HCT116 (cell line): Measurements from ENCODE around the gene IGSF6. TPM values are rescaled to one million over a fixed set of nuclear protein-coding genes. Genes with fewer than 3 reads are reported as not detected.
"Not testable (repeated sequence)": the region's sequence is repeated elsewhere in the genome, so short reads cannot be mapped to it uniquely, and the experiment has no call there.

Source experiments
- ATAC-seq: fragments of 200-7000 bp; cut with Tn5 transposase; 2 replicates; pipeline ENCODE4 v1.9.1; 2020; ENCODE audit warnings: mild to moderate bottlenecking, moderate library complexity
- BruUV-seq: library from RNA; stranded (reverse); fragments of 400-500 nt; replicated peaks from 2 replicates; lab custom pipeline; 2021; lab: Mats Ljungman, UMichigan
- CTCF ChIA-PET: fragments of 300-600 bp; sonication (Branson Sonifier 250); formaldehyde crosslinking; loops from one replicate; lab custom pipeline; 2021; ENCODE audit warnings: antibody characterized with exemption; lab: Charles Lee
- POLR2A ChIA-PET: fragments of 300-600, 350-600 bp; sonication (Branson Sonifier 250); formaldehyde crosslinking; loops from one replicate; lab custom pipeline; 2021; ENCODE audit warnings: antibody characterized with exemption; lab: Charles Lee
- RAD21 ChIA-PET, 2 experiments: fragments of 300-600 bp; sonication (Branson Sonifier 250); formaldehyde crosslinking; loops; one replicate each; lab custom pipeline; 2023; ENCODE audit warnings: low total read pairs in 2 of 2; ENCODE audit not compliant: uncharacterized antibody in 2 of 2, unreplicated experiment in 2 of 2, low non-redundant PET in 1 of 2; lab: Charles Lee
- DNase-seq: peaks from one replicate; pipeline ENCODE4 v3.0.0-alpha.2; 2010; ENCODE audit warnings: low read depth, low spot score
- H2AFZ ChIP-seq: fragments of 200-600 bp; shearing (Covaris generic), sonication (generic); 2 replicates; pipeline ENCODE4 v1.6.1; 2017; ENCODE audit warnings: low read depth, mixed run types, mixed read lengths, antibody characterized with exemption, low read length; ENCODE audit not compliant: poor library complexity, severe bottlenecking
- H3K27ac ChIP-seq: 2 replicates; pipeline ENCODE4 v1.5.1; 2012; ENCODE audit warnings: low read depth, low read length
- H3K27me3 ChIP-seq: fragments of 200-600 bp; sonication (generic); 2 replicates; pipeline ENCODE4 v1.6.1; 2016; ENCODE audit warnings: mixed run types, low read length, mixed read lengths; ENCODE audit not compliant: insufficient read depth
- H3K36me3 ChIP-seq, 2 experiments: fragments of 200-500 bp in 1 of 2; fragments of 200-600 bp in 1 of 2; sonication (Bioruptor generic) in 1 of 2; sonication (generic) in 1 of 2; 2 replicates each; pipeline versions ENCODE4 v1.5.1 to v1.6.1; 2014 to 2016; ENCODE audit warnings: low read length in 2 of 2, inconsistent platforms in 1 of 2, mixed read lengths in 1 of 2, mixed run types in 1 of 2; ENCODE audit not compliant: insufficient read depth in 2 of 2, control insufficient read depth in 1 of 2
- H3K4me1 ChIP-seq, 2 experiments: fragments of 200-600 bp in 1 of 2; sonication (generic) in 1 of 2; 2 replicates each; pipeline versions ENCODE4 v1.5.1 to v1.6.1; 2012 to 2017; ENCODE audit warnings: low read length in 2 of 2, inconsistent platforms in 1 of 2, mild to moderate bottlenecking in 1 of 2, mixed read lengths in 1 of 2, mixed run types in 1 of 2, moderate library complexity in 1 of 2; ENCODE audit not compliant: insufficient read depth in 2 of 2, control insufficient read depth in 1 of 2
- H3K4me2 ChIP-seq: fragments of 200-600 bp; sonication (generic); 2 replicates; pipeline ENCODE4 v1.6.1; 2017; ENCODE audit warnings: mixed run types, low read length, mixed read lengths
- H3K4me3 ChIP-seq, 2 experiments: fragments of 200-600 bp in 1 of 2; sonication (generic) in 1 of 2; replicated peaks in 1 of 2; 2 replicates each; pipeline ENCODE4 v1.5.1; 2011 to 2016; ENCODE audit warnings: low read length in 2 of 2, control low read depth in 1 of 2, low read depth in 1 of 2, mild to moderate bottlenecking in 1 of 2, mixed read lengths in 1 of 2, mixed run types in 1 of 2
- H3K79me2 ChIP-seq: fragments of 200-600 bp; sonication (generic); 2 replicates; pipeline ENCODE4 v1.6.1; 2017; ENCODE audit warnings: mild to moderate bottlenecking, mixed run types, low read length, moderate library complexity, mixed read lengths; ENCODE audit not compliant: insufficient read depth
- H3K9ac ChIP-seq: fragments of 200-600 bp; sonication (generic); 2 replicates; pipeline ENCODE4 v1.6.1; 2016; ENCODE audit warnings: low read length, mixed read lengths
- H3K9me2 ChIP-seq: fragments of 200-600 bp; sonication (generic), shearing (Covaris generic); 2 replicates; pipeline ENCODE4 v1.6.1; 2017; ENCODE audit warnings: mixed run types, mild to moderate bottlenecking, moderate library complexity; ENCODE audit not compliant: insufficient read depth
- H3K9me3 ChIP-seq, 2 experiments: fragments of 200-500 bp in 1 of 2; fragments of 200-600 bp in 1 of 2; sonication (Bioruptor generic) in 1 of 2; sonication (generic) in 1 of 2; 2 replicates each; pipeline ENCODE4 v1.6.1; 2014 to 2017; ENCODE audit warnings: low read length in 2 of 2, mixed read lengths in 2 of 2, inconsistent platforms in 1 of 2, low read depth in 1 of 2, mild to moderate bottlenecking in 1 of 2, mixed run types in 1 of 2, moderate library complexity in 1 of 2; ENCODE audit not compliant: control insufficient read depth in 1 of 2, insufficient read depth in 1 of 2
- H4K20me1 ChIP-seq: fragments of 200-600 bp; sonication (generic), shearing (Covaris generic); 2 replicates; pipeline ENCODE4 v1.6.1; 2017; ENCODE audit warnings: mixed run types, mild to moderate bottlenecking, moderate library complexity; ENCODE audit not compliant: insufficient read depth
- CBX3 ChIP-seq: IDR thresholded peaks from 2 replicates; pipeline ENCODE4 v1.6.1; 2012; ENCODE audit warnings: low read depth
- EGR1 ChIP-seq: IDR thresholded peaks from 2 replicates; pipeline ENCODE4 v1.6.1; 2012; ENCODE audit warnings: low read depth
- ELF1 ChIP-seq: IDR thresholded peaks from 2 replicates; pipeline ENCODE4 v1.6.1; 2012; ENCODE audit warnings: low read depth, borderline replicate concordance
- EZH2 ChIP-seq: fragments of 200-600 bp; sonication (generic); IDR thresholded peaks from 2 replicates; pipeline ENCODE4 v1.6.1; 2017; ENCODE audit warnings: antibody characterized with exemption, mixed run types
- POLR2A ChIP-seq: IDR thresholded peaks from 2 replicates; pipeline ENCODE4 v1.7.0; 2011; ENCODE audit warnings: borderline replicate concordance; ENCODE audit not compliant: insufficient read depth, insufficient read length; ENCODE audit errors: extremely low read depth
- SRF ChIP-seq: IDR thresholded peaks from 2 replicates; pipeline ENCODE4 v1.6.1; 2012; ENCODE audit warnings: low read depth
- ZBTB33 ChIP-seq: IDR thresholded peaks from 2 replicates; pipeline ENCODE4 v1.6.1; 2011; ENCODE audit warnings: mild to moderate bottlenecking, low read length, moderate library complexity; ENCODE audit not compliant: insufficient replicate concordance; ENCODE audit errors: extremely low read depth
- intact Hi-C: fragments of 100-400 bp; cut with micrococcal nuclease; formaldehyde crosslinking; loops from 2 replicates; pipeline ENCODE4 v1.10.0; 2022
- total RNA-seq: library from RNA; stranded (reverse); gene quantifications from one replicate; pipeline ENCODE4 v1.2.1, GENCODE V29; 2021; ENCODE audit not compliant: unreplicated experiment

Gene IGSF6
- total RNA-seq, 1 experiment from 2014 or later: not detected

DNA sequence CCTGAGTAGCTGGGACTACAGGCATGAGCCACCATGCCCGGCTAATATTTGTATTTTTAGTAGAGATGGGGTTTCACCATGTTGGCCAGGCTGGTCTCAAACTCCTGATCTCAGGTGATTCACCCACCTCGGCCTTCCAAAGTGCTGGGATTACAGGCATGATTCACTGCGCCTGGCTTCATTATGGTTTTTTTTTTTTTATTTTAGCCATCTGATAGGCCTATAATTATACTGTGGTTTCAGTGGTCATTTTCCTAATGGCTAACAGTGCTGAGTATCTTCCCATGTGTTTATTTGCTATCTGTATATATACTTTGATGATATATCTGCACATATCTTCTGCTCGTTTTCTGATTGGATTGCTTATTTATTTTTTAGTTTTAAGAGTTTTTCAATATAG lies 22.0 kb upstream of the IGSF6 start:
- H3K9me2 ChIP-seq, BruUV-seq, H3K79me2 ChIP-seq, CTCF ChIA-PET, H4K20me1 ChIP-seq, H3K4me3 ChIP-seq, H3K9ac ChIP-seq, intact Hi-C loops, DNase-seq, H3K27me3 ChIP-seq, H3K9me3 ChIP-seq, H3K4me1 ChIP-seq, H3K36me3 ChIP-seq, ATAC-seq, H3K4me2 ChIP-seq, H3K27ac ChIP-seq, H2AFZ ChIP-seq, POLR2A ChIA-PET, RAD21 ChIA-PET: not testable (repeated sequence)

- no peaks in the 10 kb centered on the region for H3K36me3 ChIP-seq
- H3K27me3 ChIP-seq: no peaks in the 10 kb centered on the region
- intact Hi-C loops: no loop called here
- no peak overlapping the region for H3K4me2 ChIP-seq
- no peaks in the 10 kb centered on the region for H3K4me1 ChIP-seq
- H3K4me3 ChIP-seq: no peak overlapping the region
- no peak overlapping the region for H3K9ac ChIP-seq
- CTCF ChIA-PET: no interaction called here
- POLR2A ChIA-PET: no interaction called here
- H3K9me2 ChIP-seq: no peaks in the 10 kb centered on the region
- no peak for ATAC-seq
- RAD21 ChIA-PET: no interaction called here
- TF ChIP-seq ZBTB33 (no peak), ELF1 (no peak), CBX3 (no peak), EGR1 (no peak), POLR2A (no peak), EZH2 (no peak), SRF (no peak)
- TF ChIP-seq, all 23 proteins: peak for 0
- no TSS peak for BruUV-seq
- H3K79me2 ChIP-seq: no peaks in the 10 kb centered on the region
- H2AFZ ChIP-seq: no peak overlapping the region
- no peak for DNase-seq
- H4K20me1 ChIP-seq: no peaks in the 10 kb centered on the region
- no peaks in the 10 kb centered on the region for H3K9me3 ChIP-seq
- no peak overlapping the region for H3K27ac ChIP-seq
These were observed 21.1 kb upstream of the IGSF6 start for GRCh38 chr16:21673469-21673868.
